Subcutaneous adipose tissue (tissue), 4 donors: ENCODE results near the gene SLC30A9. TPM values are rescaled to one million over a fixed set of nuclear protein-coding genes. Genes with fewer than 3 reads are reported as not detected.

ENCODE experiments used
- total RNA-seq, 4 donors: library from RNA; depleted of rRNA; stranded (reverse); fragments of >200 nt; gene quantifications; one replicate each; pipeline ENCODE4 v1.1.0, GENCODE V29; 2016
- TF ChIP-seq, protein P1 (sequence below): fragments of 450-650 bp; IDR thresholded peaks from one replicate; pipeline ENCODE4 v1.5.1; 2016; ENCODE audit warnings: low read depth, mild to moderate bottlenecking, control low read depth, antibody characterized with exemption, moderate library complexity

The SLC30A9 gene
- total RNA-seq, 4 donors from 2014 or later: 34.3 to 44.5 (median 37.4) TPM

GRCh38 chr4:42101446-42101975 lies 111.2 kb downstream of the SLC30A9 start:
- TF ChIP-seq, protein P1, sequence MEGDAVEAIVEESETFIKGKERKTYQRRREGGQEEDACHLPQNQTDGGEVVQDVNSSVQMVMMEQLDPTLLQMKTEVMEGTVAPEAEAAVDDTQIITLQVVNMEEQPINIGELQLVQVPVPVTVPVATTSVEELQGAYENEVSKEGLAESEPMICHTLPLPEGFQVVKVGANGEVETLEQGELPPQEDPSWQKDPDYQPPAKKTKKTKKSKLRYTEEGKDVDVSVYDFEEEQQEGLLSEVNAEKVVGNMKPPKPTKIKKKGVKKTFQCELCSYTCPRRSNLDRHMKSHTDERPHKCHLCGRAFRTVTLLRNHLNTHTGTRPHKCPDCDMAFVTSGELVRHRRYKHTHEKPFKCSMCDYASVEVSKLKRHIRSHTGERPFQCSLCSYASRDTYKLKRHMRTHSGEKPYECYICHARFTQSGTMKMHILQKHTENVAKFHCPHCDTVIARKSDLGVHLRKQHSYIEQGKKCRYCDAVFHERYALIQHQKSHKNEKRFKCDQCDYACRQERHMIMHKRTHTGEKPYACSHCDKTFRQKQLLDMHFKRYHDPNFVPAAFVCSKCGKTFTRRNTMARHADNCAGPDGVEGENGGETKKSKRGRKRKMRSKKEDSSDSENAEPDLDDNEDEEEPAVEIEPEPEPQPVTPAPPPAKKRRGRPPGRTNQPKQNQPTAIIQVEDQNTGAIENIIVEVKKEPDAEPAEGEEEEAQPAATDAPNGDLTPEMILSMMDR: no peak

- TF ChIP-seq, protein P1: no peak
Measured at GRCh38 chr4:42104521-42104920, 114.2 kb downstream of the SLC30A9 start.

- TF ChIP-seq, protein P1: no peak
Measured at GRCh38 chr4:42112846-42113245, 122.5 kb downstream of the SLC30A9 start.

DNA sequence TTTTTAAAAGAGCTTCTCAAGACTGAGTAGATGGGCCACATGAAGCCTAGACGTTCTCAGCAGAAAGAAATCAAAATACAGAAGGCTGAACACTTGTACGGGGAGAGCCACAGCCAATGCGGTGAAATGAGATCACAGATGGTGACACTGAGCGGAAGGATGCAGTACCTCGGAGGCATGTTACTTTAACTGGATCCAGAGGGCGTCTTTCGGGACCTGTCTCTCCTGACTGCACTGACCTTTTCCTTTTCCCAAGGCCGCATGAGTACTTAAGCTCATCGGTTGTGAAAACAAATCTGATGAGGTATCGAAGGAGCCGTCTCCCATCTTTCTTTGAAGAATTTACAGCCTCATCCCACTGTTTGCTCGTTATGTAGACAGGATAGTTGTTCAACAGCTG lies 129.6 kb downstream of the SLC30A9 start:
- TF ChIP-seq, protein P1: no peak

GRCh38 chr4:42122237-42122636 lies 131.9 kb downstream of the SLC30A9 start:
- TF ChIP-seq, protein P1: no peak

DNA sequence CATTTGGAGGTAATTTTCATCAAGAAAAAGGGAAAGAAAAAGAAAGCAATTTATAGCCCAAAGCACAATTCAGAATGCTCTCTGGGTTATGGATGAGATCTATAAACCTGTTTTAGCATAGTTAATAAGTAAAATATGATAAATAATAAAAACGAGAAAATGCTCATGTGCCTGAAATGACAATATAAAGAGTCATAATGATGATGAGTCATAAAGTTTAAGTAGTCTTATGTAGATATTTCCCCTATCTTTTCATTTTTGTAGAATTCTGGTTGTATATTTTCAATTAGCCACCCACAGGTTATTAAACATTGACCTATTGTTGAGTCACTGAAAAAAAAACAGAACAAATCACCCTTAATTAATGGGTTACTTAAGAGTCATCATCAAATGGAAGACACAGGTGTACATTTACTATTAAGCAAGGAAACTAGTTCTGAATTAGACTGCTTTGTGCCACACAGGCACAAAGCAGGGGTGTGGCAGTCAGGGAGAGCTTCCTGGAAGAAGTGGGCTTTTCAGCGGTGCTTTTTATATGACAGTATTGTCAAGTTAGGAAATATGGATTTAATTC lies 132.8 kb downstream of the SLC30A9 start:
- TF ChIP-seq, protein P1: no peak

DNA sequence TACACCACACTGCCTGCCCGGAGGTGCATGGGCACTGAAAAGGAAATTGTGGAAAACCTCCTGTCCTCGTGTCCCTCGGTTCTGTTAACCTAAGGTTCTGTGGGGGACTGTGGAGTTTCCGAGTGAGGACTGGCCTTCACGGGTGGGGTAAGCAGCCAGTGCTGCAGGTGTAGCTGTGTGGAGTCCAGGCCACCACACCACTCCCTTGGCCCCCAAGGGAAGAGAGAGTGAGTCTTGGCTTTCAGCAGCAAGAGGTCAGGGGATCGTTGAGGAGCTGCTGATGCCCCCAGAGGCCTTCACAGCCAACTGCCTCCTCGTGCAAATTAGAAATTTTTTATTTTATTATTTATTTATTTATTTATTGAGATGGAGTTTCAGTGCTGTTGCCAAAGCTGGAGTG lies 141.8 kb downstream of the SLC30A9 start:
- TF ChIP-seq, protein P1: no peak
